Endodermal cell (in vitro differentiated cells): ENCODE data around the gene CYP2F1. TPM values are rescaled to one million over a fixed set of nuclear protein-coding genes. Genes with fewer than 3 reads are reported as not detected.

Experiments
- total RNA-seq, 2 donors: library from RNA; stranded (reverse); fragmentation: NEBNext Ultra II Directional in 1 of 2; extraction: Animal tissue kit (Norgen Biotek cat#: 25700) in 1 of 2; gene quantifications; 2 replicates in 1 of 2; 3 replicates in 1 of 2; pipeline ENCODE4 v1.2.1, GENCODE V29; 2021

Gene CYP2F1
- total RNA-seq, 2 donors from 2014 or later: not detected

Other genes with a start within 250 kb of the CYP2F1 start
- not detected for gene CYP2A7, start 232.2 kb upstream of the CYP2F1 start, total RNA-seq
- under 1 TPM in 1 of 2 donors, not detected in 1; 0.75 TPM for gene CYP2B6, start 123.2 kb upstream of the CYP2F1 start, total RNA-seq
- gene CYP2A13, start 26.0 kb upstream of the CYP2F1 start, total RNA-seq: not detected
- 10 to 100 TPM in 1 of 2 donors, 1 to 10 TPM in 1; 8.6 to 26.7 TPM for gene CYP2S1, start 78.8 kb downstream of the CYP2F1 start, total RNA-seq
- gene AXL, start 104.8 kb downstream of the CYP2F1 start, total RNA-seq: 10 to 100 TPM; 10.9 to 14.1 TPM
- gene HNRNPUL1, start 149.9 kb downstream of the CYP2F1 start, total RNA-seq: 100 to 1,000 TPM; 211 to 225 TPM
- 10 to 100 TPM; 38.4 to 44.6 TPM for gene CCDC97, start 195.7 kb downstream of the CYP2F1 start, total RNA-seq
- 10 to 100 TPM; 56.3 to 60.1 TPM for gene TGFB1, start 239.5 kb downstream of the CYP2F1 start, total RNA-seq
- gene B9D2, start 249.7 kb downstream of the CYP2F1 start, total RNA-seq: 1 to 10 TPM; 4.5 to 6.2 TPM